GM19025 (cell line): Measurements from ENCODE around the gene TTC38.

Source experiments
- ATAC-seq: cut with Tn5 transposase; IDR thresholded peaks from one replicate; pipeline ENCODE4 v1.9.1; 2021; ENCODE audit warnings: mild to moderate bottlenecking, low read depth, moderate library complexity; ENCODE audit not compliant: unreplicated experiment

The TTC38 gene

DNA sequence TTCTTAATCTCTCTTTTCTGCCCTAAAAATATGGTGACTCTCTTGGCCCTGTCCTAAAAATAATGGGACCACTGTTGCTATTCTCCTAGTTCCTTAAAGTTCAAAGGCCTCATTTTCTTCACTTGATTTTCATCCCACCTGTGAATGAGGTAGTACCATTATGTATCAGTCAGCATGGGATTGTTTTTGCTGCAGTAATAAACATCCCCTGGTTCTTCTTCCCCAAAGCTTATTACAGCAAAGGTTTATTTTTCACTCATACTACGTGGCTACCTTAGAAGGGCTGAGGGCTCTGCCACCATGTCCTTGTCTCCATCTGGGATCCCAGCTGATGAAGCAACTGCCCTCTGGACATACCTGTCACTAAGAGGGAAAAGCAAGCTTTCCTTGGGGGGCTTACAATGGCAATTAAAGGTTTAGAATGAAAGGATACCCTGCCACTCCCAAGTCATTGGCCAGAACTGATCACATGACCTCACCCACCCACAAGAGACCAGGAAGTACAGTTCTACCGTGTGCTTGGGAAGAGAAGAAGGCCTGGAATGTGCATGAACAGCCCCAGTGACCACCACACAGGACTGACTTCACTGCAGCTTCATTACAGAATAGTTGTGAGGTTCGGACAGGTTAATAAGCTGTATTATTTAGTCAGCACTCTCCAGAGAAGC is 7.8 kb downstream of the TTC38 start:
- no peak for ATAC-seq

DNA sequence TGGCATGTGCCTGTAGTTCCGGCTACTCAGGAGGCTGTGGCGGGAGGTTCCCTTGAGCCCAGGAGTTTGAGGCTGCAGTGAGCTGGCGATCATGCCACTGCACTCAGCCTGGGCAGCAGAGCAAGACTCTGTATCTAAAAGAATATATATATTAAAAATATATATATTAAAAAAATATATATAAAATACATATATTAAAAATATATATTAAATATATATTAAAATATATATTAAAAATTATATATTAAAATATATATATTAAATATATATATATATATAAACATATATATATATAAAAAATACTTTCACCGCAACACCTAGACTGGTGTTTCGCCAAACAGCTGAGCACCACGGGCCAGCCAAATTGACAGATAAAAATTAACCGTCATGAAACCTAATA is 8.8 kb downstream of the TTC38 start:
- no peak for ATAC-seq

DNA sequence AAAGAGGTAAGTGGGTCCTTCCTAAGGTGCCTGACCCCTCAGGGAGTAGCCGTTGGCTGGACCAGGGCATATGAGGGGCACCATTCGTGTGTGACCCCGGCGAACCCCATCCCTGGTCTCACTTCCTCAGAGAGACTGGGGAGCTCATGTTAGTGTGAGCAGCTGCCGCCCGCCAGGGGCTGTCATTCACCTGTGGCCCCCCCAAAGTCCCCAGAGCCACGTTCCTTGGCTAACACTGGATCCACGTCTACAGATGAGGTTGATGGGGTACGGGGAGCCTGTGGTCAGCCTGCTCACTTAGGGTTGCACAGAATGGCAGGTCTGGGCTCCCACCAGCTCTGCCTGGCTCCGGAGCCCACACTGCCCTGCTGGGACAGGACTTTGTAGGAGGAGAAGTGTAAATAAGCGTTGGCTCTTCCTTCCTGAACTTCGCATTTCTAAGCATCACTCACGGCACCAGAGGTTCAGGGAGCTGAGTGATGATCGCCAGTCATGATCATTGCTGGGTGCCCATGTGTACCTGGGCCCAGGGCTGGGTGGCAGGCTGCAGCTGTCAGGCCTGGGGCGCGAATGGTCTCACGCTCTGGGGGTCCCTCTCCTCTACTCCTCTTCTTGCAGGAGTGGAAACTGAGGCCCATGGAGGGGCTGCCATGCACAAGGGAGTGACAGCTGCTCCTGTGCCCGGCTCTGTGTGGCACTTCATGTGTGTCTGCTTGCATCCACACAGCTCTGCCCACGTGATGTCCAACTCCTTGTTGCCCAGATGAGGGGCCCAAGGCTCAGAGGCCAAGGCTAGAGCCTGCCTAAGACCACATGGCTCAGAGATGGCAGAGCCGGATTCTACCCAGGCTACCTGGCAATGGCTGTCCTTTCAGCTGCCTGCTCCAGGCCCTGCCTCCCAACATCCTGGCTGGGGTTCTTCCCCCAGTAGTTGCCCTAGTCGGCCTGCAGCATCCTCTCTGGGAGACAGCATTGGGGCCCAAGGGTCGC is 11.1 kb downstream of the TTC38 start:
- no peak for ATAC-seq

DNA sequence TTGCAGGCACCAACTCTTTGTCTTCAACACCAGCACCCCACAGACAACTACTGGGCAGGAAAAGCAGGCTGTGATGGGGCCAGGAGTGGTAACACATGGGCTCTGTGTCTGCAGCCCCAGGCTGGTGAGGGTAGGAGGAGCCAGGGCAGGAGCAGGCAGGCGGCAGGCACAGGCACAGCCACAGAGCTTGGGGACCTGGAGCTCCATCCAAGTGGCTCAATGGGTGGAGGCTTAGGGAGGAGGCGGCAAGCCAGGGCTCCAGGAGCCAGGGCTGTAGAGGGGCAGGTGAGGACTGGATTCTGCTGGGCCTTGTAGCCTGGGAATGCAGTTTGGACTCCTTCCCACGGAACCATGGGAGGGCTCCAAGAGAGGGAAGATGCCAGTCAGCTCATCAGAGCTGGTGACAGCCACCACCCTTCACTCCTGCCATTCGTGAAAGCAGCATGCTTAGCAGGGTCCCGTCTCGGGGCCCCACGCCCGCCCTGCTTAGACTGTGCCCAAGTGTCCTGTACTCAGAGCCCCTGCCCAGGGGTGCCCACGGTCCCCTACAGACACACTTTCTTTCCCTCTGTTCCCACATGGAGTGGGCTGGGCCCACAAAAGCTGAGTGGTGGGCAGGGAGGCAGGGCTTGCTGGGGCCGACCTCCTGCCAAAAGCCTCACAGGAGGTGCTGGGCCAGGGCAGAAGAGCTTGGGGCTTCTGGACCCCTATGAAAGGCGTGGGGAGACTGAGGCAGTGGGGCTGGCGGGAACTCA is 12.4 kb downstream of the TTC38 start:
- ATAC-seq = no peak

DNA sequence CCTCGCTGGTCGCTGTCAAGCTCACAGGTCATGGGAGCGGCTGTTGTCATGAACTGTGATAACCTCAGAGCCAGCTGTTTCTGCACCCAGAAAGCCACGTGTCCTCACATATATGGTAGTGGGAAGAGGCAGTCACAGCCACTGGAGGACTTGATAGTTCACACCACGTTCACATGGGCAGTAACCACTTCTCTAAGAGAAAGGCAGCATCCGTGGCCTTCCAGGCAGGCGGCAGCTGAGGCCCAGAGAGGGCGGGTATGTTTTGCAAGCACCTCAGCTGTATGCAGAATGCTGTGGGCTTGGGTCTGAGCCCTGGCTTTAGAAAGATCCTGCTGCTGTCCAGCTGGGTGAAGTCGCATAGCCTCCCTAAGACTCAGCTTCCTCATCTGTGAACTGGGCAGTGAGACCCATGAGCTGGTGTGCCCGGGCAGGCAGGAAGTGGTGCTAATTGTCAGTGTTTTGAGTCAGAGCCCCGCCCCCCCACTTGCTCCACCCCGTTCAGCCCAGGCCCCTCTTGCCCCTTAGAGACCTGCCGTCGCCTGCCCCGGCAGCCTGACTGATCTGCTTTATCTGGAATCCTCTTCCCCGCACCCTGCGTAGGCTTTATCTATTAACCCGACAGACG is 13.3 kb downstream of the TTC38 start:
- ATAC-seq = no peak

DNA sequence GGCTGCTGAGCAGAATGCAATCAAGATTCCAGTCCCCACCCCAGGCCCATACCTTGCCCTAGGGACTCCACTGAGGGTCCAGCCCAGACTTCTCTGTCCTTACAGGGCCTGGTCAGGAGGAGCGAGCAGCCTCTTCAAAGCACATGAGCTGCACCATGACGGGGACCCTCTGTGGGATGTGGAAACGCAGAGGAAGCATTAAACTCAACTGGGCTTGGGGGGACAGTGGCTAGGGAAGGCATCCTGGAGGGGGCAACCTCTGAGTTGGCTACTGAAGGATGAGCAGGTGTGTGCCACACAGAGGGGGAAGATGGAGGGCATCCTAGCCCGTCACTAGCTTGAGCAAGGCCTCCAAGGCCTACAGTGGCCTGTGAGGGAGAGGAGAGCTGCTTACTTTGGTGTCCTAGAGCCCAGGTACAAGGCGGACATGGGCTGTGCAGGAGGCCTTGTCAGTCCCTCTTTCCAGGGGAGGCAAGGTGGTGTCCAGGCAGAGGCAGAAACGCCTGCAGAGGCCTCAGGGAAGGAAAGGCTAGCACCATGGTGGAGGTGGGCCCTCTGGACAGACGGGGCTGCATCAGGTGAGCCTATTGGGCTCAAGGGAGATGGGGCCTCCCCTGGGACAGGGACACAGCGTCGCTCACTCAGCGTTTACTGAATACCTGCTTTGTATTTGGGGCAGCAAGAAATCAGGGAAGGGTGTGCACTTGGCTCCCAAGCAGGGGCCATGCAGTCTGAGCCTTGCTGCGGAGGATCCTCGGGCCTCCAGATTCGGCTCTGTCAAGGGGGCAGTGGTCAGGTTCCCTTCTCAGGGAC is 14.3 kb downstream of the TTC38 start:
- ATAC-seq = no peak

DNA sequence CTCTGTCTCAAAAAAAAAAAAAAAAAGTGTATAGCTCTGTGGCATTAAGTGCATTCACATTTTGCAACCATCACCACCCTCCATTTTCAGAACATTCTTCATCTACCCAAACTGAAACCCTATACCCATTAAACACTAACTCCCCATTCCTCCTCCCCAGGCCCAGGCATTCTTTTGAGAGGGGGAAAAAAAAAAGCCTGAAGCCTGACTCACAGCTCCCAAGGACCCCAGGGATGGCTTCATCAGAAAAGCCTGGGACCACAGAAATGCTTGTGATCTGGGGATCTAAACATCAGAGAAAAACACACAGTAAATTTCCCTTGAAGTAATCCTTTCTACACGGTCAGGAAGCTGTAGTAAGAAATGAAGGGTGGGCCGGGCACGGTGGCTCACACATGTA is 18.2 kb downstream of the TTC38 start:
- ATAC-seq = no peak

DNA sequence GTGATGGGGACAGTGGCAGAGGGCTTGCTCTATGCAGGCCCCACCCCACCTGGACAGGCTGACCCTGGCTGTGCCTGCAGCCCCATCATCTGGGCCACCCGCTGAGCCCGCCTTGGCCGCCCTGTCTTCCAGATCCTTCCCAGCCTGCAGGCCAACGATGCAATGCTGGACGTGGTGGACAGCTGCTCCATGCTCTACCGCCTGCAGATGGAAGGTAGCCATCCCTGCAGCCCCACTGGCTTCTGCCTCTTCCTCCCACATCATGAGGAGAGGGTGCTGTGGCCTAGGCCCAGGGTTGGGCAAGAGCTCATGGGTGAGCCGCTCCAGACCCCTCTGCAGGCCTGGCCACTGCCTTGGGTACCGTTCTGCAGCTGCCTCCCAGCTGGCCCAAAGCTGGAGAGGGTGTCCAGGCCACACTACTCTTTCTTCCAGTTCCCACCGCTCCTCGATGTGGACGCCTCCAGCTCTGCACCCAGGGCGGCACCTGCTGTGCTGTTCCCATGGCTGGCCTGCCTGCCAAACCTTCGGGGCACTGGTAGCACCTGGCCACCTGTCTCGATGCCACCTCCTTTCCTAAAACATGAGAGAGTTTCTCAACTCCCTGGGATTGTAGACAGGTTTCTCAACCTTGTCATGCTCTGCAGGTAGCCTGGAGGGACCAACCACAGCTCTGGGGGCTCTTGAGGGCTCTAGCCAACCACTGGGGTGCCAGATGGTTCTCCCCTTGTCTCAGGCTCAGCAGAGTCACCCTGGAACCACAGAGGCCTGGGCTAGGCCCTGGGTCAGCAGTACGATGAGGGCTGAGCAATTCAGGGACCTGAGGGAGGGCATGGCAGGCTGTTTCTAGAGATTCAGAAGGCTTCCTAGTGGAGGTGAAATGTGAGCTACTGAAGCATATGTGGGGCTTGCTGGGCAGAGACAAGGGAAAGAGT is 19.4 kb downstream of the TTC38 start:
- ATAC-seq = no peak

DNA sequence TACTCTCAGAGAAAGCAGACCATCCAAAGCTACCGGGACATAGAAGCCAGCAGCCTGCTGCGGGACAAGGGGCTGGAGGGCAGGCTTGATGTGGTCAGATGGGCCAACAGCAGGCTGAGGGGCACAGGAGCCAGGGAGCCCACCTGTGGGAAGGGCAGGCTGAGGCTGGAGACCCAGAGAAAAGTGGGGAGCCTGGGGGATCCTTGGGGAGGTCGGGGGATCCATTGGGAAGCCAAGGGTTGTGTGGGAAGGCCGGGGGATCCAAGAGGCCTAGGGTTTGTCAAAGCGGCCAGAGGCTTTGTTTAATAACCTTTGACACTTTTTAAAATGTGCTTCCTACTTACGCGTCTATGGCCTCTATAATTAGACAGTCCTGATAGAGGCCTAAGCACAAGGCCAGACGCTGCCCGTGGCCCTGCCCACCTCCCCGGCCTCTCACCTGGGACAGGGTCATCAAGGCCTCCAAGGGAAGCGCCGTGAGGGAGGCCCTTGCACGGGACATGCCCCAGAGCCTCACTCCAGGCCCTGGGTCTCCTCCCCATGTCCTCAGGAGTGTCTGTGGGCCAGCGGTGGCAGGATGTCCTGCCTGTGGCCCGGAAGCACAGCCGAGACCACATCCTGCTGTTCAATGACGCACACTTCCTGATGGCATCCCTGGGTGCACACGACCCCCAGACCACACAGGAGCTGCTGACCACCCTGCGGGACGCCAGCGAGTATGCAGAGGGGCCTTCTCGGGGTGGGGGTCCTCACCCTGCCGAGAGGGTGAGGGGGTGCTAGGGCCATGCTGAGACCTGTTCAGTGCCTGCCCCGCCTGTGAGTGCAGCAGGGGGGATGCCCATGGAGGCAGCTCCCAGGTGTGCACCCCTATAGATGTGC is 20.3 kb downstream of the TTC38 start:
- peak; percentile 81 for ATAC-seq

DNA sequence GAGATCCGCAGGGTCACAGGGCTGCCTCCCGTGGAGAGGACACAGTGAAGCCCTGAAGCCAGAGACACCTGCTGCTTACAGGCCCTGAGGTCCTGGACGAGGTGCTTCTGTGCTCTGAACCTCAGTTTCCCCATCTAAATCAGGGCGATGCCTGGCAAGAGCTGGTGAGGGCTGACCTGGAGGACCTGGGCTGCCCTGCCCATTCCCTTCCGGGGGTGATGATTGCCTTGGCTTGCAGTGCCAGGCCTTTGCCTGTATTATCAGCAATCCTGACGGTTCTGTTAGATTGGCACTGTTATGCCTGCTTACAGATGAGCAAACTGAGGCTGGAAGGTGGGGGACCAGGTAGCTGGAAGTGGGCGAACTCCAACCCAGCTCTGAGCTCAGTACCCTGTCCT is 21.0 kb downstream of the TTC38 start:
- no peak for ATAC-seq

DNA sequence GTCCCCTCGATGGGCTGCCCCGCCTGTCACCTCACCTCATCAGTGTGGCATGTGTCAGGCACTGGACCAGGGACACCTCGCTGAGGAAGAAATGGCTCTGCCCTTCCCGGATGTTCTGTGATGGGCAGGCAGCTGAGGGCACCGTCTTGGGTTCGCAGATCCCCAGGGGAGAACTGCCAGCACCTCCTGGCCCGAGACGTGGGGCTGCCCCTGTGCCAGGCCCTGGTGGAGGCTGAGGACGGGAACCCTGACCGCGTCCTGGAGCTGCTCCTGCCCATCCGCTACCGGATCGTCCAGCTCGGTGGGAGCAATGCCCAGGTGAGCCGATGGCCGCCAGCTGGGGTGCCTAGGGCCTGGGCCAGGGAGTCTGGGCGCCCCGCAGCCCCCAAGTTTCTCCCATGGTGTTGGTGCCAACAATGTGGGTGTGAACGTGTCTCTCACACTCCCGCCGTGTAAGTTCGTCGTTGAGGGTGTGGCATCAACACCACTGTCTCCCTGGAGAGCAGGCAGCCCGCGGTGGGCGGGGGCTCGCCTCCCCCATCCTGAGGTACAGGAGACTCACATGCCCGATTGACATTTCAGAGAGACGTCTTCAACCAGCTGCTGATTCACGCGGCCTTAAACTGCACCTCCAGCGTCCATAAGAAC is 21.6 kb downstream of the TTC38 start:
- ATAC-seq = no peak

DNA sequence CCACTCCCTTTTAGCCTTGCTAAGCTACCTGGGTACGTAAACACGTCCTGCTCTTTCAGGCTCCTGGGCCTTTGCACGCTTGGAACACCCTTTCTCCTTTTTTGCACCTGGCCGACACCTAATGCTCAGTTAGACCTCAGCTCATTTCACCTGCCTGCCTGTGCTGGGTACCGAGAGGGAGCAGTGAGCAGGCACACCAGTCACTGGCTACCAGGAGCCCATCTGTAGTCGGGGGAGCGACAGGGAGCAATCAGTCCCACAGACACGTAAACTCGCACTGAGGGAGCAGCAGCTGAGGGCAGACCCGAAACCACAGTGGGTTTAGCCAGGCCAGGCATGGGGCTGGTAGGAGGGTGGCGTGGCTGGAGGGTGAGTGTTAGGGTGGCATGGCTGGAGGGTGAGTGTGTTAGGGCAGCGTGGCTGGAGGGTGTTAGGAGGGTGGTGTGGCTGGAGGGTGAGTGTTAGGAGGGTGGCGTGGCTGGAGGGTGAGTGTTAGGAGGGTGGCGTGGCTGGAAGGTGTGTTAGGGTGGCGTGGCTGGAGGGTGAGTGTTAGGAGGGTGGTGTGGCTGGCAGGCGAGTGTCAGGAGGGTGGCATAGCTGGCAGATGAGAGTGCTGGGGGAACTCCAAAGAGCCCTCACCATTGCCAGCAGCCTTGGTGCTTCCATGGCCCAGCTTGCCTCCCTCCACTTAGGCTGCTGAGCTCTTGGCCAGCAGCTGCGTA is 22.5 kb downstream of the TTC38 start:
- ATAC-seq = no peak

DNA sequence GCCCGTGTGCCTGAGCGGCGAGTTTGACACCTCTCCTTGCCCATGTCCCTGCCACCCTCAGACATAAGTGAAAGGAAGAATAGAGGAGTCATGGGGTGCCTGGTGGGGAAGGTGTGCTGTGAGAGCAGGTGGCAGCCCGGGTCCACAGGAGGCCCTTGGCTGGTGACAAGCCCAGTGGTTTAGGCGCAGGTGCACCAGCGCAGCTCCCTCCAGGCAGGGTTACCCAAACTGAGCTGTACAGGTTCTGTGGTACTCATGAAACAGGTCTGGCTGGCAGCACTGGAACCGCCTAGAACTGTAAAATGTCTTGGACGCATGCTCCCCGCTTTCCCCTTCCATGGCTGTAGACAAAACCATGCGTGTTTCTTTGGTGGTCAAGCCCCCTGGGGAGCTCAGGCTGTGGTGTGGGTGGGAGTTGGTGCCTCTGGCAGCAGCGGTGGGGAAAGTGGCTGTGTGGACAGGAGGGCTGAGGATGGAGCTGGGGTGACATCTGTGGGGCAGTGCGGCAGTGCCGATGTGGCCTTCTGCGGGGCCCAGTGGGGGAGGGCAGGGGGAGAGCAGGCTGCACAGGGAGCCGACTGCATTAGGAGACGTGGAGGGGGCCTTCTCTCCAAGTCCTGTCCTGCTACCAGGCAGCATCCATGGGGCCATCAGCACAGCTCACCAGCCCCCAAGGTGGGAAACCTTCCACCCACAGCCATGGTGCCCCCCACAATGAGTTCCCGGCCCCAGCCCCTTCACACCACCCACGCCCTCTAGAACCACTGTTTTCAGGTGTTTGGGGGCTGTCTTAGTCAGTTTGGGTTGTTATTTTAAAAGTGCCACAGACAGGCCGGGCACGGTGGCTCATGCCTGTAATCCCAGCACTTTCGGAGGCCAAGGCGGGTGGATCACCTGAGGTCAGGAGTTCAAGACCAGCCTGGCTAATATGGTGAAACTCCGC is 23.3 kb downstream of the TTC38 start:
- ATAC-seq = no peak

DNA sequence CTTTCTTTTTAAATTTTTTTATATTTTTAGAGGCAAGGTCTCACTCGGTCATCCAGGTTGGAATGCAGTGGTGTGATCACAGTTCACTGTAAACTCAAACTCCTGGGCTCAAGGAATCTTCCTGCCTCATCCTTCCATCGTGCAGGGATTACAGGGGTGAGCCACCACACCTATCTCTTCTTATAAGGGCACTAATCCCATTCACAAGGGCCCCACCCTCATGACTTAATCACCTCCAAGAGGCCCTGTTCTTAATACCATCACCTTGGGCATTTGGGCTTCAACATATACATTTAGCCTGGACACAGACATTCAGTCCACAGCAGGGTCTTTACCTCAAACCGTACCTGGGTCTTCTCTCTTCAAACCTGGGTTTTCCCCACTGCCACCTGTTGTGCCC is 24.4 kb downstream of the TTC38 start:
- no peak for ATAC-seq

DNA sequence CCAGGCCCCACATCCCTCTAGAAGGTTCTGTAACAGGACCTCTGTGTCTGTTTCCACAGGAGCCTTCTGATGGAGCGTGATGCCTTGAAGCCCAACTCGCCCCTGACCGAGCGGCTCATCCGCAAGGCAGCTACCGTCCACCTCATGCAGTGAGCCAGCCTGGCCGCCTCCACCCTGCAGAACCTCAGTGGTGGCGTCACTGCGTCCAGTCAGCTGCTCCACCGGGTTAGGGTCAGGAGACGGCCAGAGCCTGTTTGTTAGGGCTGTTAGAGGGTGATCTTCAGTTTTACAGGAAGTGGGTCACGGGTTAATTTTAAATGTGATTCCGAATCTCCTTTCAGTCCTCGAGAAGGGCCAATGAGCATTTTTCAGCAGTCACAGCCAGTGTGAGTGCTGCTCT is 24.9 kb downstream of the TTC38 start:
- ATAC-seq = no peak
